ENCODE measurements around the gene ERO1B. TPM values are rescaled to one million over a fixed set of nuclear protein-coding genes. Genes with fewer than 3 reads are reported as not detected.

ERO1B gene
- total and polyA plus RNA-seq, 2 of the 4 experiments (the other 2 are of a cell fraction), result 0.54 to 0.60 TPM

GRCh38 chr1:236253918-236254637 lies 27.7 kb downstream of the ERO1B start:
- intact Hi-C loops (cut with micrococcal nuclease) (no loop called here), in situ Hi-C loops (cut with MboI; ENCODE audit: low sequenced_read_pairs) (no loop called here), dilution Hi-C loops (cut with HindIII; ENCODE audit: low sequenced_read_pairs, unreplicated experiment) (no loop called here)
- Histone ChIP-seq H3K27ac (ENCODE audit: insufficient read depth, low read length) (no peak overlapping the region), H2AK9ac (replicated peaks; ENCODE audit: low read depth, low read length, poor library complexity) (no peak overlapping the region), H4K8ac (ENCODE audit: low read depth in 2 of 2, low read length in 2 of 2) (no peak overlapping the region), H3K9me3 (ENCODE audit: control insufficient read depth, insufficient read depth, low read length) (no peaks in the 10 kb centered on the region), H4K20me1 (ENCODE audit: insufficient read depth, low read length) (no peaks in the 10 kb centered on the region), H3K36me3 (ENCODE audit: control insufficient read depth, insufficient read depth, low read length) (no peaks in the 10 kb centered on the region), H3K23ac (ENCODE audit: low read depth, low read length) (no peak overlapping the region), H3K79me1 (ENCODE audit: low read depth in 1 of 2, low read length in 2 of 2) (no peaks in the 10 kb centered on the region), H2BK15ac (ENCODE audit: low read depth, low read length) (no peak overlapping the region), H4K91ac (ENCODE audit: insufficient read depth, low read depth, low read length) (no peak overlapping the region), H3K27me3 (ENCODE audit: control insufficient read depth, insufficient read depth, low read length) (no peaks in the 10 kb centered on the region), H2BK120ac (ENCODE audit: low read depth, low read length) (no peak overlapping the region), H3K56ac (ENCODE audit: extremely low read depth, insufficient read depth, low read length) (no peak overlapping the region), H2AK5ac (ENCODE audit: low read depth, low read length) (no peak overlapping the region), H2AFZ (replicated peaks; ENCODE audit: low read length, poor library complexity) (no peak overlapping the region), H2BK5ac (ENCODE audit: low read depth, low read length, poor library complexity, severe bottlenecking) (no peak overlapping the region), H3K18ac (ENCODE audit: low read depth, low read length) (no peak overlapping the region), H4K5ac (ENCODE audit: low read depth, low read length) (no peak overlapping the region), H3K4ac (ENCODE audit: low read depth, low read length) (no peak overlapping the region), H3K4me2 (ENCODE audit: low read depth, low read length) (no peak overlapping the region), H3K4me1 (ENCODE audit: control insufficient read depth, insufficient read depth, low read length) (no peaks in the 10 kb centered on the region), H3K9ac (ENCODE audit: low read depth, low read length) (no peak overlapping the region), H2BK20ac (ENCODE audit: low read depth, low read length) (no peak overlapping the region), H3K9me1 (ENCODE audit: insufficient read depth, low read length) (no peaks in the 10 kb centered on the region), H3K4me3 (ENCODE audit: insufficient read depth, low read depth, low read length) (no peak overlapping the region), H3K14ac (replicated peaks; ENCODE audit: low read depth, low read length) (no peak overlapping the region)
- 20% methylated on average over 1 of the region's 4 CpGs; no CpG with 5 or more reads in 1 of the 2 experiments for WGBS, 2 experiments (ENCODE audit: extremely low coverage in 2 of 2, insufficient read length in 1 of 2)
- ChIA-PET POLR2A (ENCODE audit: unreplicated experiment) (no interaction called here), CTCF (no interaction called here)
- ATAC-seq (ENCODE audit: low read depth) (no peak), DNase-seq (no peak)
- no TSS peak for BruUV-seq (replicated peaks)
- TF ChIP-seq, protein P1, sequence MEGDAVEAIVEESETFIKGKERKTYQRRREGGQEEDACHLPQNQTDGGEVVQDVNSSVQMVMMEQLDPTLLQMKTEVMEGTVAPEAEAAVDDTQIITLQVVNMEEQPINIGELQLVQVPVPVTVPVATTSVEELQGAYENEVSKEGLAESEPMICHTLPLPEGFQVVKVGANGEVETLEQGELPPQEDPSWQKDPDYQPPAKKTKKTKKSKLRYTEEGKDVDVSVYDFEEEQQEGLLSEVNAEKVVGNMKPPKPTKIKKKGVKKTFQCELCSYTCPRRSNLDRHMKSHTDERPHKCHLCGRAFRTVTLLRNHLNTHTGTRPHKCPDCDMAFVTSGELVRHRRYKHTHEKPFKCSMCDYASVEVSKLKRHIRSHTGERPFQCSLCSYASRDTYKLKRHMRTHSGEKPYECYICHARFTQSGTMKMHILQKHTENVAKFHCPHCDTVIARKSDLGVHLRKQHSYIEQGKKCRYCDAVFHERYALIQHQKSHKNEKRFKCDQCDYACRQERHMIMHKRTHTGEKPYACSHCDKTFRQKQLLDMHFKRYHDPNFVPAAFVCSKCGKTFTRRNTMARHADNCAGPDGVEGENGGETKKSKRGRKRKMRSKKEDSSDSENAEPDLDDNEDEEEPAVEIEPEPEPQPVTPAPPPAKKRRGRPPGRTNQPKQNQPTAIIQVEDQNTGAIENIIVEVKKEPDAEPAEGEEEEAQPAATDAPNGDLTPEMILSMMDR (conservative IDR thresholded peaks at IDR 0.05; ENCODE audit: low read depth, low read length), result no peak
- no peak for TF ChIP-seq MAZ (IDR thresholded peaks at IDR 0.05; ENCODE audit: borderline replicate concordance, low read depth, low read length)
